ENCODE results near the gene MAPT.

- TF ChIP-seq POLR2AphosphoS5 (IDR thresholded peaks at IDR 0.05; ENCODE audit: low read depth, low read length), result no peak
- no peak for TF ChIP-seq POLR2A (IDR thresholded peaks at IDR 0.05; ENCODE audit: low read depth, low read length)
- TF ChIP-seq TAF1 (IDR thresholded peaks at IDR 0.05; ENCODE audit: borderline replicate concordance, low read depth, low read length), result no peak
Measured at GRCh38 chr17:45906927-45907622, 12.7 kb downstream of the MAPT start.
